ENCODE data around the gene TBPL1.

TBPL1 gene

DNA sequence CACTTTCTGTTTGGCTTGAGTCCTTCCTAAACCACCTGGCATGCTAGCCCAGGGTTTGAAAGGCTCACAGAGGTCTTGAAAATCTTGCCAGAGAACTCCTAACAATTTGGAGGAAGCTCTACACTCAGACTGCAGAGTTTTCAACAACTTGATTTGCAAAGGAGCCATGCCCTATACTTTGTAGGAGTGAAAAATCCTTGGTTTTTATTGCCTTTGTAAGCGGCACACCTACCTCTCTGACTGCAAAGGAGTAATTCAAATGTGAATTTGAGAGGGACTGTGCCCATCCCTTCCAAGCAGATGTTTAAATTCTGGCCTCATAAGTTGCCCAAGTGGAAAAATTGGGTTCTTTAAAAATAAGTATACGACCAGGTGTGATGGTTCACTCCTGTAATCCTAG lies 58.0 kb downstream of the TBPL1 start:
- DNase-seq, result no peak

DNA sequence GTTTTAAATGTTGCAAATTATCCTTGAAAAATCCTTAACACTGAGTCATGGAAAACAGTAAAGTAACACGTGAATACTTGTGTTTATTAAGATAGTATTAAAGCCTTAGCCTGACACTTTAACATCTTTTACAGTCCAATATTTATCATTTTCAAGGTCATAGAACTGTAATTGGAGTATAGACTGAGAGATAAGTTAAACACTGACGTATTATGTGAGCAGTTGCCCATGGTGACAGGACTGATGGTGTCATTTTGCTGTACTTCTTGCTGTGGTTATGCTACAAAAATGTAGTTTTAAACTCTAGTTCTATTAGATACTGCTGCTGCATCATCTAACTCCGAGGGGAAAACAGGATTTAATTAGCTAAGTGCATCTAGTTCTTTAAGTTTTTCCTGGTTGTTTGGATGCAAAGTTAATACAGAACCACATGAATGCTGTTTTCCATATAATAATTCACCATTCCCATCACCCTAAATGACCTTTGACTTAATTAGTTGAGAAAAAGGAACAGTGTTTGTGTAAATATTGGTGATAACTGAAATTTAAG lies 61.6 kb downstream of the TBPL1 start:
- no peak for DNase-seq

DNA sequence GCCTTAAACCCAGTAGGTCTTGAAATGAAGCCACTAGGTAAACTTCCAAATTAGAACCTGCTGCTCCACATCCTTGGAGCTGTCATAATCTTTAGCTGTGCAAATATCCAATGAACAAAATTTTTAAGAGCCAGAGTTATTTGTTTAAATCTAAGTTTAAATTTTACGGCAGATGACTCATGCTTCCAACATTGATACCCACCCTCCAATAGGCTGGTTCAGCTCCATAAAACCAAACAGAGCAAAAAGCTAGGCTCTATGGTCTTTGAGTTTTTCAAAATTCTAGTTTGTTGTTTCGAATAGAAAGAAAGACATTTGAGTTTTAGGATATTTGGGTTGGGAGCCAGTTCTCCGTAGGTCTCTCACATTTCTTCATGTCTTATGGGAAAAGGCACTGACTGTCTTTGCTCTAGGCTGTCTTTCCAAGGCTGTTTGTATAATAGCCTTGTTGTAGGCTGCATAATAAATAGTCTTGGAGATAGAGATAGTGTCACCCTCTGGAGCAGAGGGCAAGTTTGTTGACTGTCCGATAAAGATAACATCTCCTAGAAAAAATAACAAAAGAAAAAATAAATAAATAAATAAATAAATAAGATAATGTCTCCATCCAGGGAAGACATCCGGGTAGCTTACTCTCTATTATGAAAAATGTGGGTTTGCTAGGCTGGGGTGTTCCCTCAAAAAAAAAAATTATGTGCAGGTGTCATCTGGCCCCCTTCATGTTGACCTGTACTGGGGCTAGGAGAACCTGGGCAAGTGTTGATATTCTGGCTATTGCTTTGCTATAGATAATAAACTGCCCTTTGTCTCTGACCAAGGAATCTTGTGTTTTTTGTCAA lies 62.9 kb downstream of the TBPL1 start:
- no peak for DNase-seq

DNA sequence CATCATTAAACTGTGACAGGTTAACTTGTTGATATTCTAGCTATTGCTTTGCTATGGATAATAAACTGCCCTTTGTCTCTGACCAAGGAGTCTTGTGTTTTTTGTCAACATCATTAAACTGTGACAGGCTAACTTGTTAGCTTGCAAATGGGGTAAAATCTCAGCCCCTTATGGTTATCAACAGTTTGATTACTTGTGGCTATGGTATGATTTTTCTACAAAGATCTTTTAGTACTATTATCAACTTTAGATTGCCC lies 63.5 kb downstream of the TBPL1 start:
- no peak for DNase-seq

DNA sequence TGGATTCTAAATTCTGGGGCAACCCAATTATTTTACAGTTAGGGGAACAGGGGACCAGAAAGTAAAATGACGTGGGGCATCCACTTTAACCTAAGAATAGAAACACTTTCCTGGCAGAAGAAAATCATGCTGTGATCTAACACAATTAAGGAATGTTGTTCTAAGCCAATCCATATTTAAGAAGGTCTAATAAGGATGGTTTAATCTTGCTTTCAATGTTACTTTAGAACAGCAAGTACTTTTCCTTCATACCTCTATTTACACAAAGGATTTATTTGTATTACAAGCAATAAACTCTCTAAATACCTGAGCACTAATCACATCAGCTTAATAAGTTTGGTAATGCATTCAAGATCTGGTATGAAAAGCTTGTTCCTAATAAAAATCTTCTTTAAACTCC lies 67.0 kb downstream of the TBPL1 start:
- no peak for DNase-seq

DNA sequence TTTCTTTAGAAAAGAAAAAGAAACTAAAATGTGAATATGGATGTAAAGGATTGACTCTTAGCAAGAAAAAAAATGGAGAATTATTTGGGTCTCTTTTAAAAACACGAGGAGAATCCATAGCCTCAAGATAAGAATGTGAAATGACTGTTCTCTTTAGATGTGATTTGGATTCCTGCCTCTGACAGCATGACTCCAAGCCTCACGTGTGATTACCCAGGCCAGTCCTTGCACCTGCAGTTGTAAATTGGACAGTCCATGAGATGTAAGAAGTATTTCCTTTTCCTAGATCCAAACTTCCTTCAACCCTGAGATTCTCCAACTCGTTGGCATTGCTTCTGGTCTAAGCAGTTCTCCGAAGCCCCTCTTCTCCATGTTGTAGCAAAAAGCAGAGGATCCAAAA lies 67.5 kb downstream of the TBPL1 start:
- no peak for DNase-seq

DNA sequence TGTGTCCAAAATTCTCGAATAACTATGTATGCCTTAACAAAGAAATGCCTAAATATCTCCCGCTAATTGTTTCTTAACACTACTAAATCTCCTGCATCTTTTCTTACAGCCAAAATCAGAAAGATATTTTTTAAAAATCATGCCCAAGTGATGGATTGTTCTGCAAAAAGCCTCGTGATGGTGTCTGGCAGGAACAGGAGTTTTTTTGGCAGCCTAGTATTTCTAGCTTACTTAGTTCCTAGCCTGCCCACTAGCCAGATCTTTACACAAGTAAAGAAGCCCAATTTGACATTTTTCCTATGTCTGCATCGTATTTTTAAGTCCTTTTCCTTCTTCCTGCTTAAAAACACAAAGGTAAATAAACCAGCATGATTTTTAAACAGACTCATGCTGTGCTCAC lies 67.9 kb downstream of the TBPL1 start:
- no peak for DNase-seq

DNA sequence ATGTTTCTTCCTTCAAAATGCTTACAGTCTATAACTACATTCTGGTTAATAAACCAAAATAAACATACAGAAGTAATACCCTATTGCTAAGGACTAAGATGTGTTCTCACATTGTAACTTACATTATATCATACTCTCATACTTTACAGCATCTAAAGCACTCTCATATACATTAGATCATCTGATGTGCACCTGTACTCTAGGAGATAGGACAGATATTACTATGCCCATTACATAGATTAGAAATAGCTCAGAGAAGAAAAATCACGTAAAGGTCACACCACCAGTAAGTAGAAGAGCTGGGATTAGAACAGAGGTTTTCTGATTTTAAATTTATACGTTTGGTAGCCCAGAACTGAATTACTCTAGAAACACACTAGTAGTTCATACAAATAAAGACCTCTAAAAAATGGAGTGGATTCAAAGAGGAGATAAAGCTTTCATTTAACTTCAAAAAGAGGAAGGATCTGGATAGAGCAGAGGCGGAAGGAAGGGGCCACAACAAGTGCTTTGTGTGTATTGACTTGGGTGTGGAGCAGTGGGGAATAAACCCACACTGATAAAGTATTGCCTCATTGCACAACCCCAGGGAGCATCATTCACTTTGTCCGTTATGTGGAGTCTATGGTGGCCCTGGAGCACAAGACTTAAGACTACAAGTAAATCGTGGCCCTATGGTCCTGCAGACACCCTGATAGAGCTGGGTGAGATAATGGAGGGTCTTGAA lies 68.5 kb downstream of the TBPL1 start:
- no peak for DNase-seq

DNA sequence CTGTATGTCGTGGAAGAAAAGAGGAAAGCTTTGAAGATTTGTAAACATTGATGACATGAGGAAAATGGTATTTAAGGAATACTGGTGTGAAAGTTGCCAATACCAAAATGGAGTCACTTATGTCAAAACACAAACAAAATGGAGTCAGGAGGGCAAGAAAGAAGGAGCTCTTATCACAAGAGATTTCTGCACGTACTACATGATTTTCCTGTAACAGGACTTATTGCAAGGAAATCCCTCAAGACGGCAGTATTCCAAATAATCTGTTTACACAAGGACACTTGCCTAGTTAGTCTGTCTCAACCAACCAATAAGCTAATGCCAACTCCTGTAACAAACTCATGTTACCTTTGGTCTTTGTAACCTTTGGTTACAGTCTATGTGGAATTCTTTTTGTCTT lies 69.6 kb downstream of the TBPL1 start:
- no peak for DNase-seq

DNA sequence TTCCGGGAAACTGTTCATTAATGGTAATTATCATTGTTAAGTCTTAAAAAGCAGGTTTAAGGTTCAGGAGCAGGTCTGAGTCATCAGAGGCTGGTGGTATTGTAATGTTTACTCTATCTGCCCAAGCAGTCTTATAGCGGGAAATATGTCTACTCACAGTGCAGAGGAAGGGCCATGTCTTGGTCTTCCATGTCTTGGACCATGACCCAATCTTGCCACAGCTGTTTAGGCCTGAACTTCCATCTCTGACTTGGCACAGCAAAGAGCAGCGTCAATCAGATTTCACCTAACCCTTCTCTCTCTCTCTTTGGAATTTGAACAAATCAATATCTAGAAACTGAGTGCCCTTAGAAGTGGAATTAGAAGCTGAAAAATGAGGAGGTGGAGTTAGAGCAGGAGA lies 73.6 kb downstream of the TBPL1 start:
- no peak for DNase-seq

DNA sequence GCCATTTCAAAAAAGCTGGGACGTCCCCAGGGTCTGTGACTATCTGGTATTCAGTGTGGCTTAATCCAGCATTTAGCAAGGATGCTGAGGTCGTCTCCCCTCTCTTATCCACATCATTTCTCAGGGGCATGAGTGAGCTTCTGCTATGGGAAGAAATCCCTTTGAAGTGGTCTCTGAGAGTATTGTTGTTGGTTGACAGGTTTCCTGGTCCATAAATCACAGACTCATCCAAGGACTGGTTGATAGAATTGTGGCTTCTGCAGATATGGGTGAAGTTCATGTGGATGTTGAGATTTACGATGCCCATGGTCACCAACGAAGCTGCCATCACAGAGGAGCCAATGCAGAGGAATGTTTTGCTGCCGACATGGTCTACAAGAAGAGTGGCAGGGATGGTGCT lies 75.4 kb downstream of the TBPL1 start:
- DNase-seq, result no peak

DNA sequence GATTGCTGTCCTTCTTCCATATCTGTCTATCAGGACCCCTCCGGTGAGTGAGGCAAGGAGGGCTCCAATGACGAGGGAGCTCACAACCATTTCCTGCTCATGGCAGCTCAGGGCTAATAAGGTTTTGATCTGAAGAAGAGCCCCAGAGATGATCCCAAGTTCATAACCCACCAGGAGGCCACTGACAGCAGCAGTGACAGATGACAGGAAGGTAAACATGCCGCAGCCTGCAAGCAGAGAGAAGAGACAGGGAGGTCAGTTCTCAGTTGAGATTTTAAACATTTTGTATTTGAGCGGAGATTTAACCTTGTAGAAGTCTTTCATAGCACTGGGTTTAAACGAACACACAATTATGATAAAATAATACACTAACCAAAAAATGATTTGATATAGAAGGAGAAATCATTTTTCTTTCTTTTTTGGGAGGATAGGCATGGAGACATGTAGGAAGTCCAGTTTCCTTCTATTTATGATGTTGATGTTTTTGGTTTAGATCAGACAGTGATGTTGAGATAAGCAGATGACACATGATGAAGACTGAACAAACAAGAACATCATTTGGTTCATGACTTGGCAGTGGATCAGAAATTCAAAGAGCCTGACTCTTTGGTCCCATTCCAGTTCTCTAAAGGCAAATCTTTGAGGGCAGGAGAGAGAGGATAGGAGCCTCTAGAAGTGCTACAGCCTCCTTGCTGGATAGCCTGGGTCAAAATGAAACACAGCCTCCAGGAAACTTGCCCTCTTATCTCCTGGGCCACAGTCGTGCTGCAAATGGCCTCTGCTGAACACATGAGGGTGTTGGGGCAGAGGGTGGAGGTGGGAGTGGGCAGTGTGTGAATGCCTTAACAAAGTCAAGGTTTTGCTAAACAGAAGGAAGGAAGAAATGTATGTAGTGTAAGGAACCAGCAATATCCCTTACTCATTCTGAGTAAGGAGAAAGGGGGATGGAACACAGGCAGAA lies 76.8 kb downstream of the TBPL1 start:
- DNase-seq, result no peak

DNA sequence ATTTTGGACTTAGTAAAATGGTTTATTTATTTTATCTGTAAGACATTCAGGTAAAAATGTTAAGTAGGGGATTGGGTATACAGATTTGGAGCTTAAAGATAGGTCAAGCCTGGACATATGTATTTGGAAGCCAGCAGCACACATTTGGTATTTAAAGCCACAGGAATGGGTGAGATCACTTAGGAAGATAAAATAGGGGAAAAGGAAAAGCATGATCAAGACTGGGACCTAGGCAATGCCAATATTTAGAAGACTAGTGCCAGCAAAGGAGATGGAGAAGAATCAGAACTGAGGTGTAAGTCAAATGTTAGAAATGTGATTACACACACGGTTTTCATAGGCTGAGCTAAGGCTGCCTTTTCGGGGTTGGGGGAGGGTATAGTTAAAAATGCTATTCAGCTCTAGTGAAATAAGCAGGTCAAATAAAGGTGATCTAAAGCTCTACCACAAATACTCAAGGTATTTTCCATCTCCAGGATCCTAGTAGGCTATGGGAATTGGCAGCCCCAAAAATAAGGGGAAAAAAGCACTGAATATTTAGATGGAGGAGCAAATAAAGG lies 78.8 kb downstream of the TBPL1 start:
- no peak for DNase-seq

DNA sequence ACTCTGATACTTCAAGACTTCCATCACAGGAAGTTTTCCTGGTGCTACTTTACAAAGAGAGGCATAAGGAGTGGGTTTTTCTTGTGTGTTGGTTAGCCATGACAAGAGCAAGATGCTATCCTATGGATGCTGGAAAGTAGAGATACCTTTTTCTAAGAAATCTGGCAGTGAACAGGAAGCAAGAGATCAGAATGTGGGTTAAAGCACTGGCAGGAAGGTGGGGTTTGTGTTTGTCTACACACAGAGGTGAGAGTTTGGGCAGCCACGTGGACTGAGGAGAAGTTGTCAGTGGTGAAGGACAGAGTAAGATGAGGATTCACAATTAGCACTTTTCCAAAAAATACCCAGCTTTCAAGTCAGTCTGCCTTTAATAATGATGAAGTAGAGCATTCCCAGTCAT lies 81.5 kb downstream of the TBPL1 start:
- DNase-seq, result no peak

DNA sequence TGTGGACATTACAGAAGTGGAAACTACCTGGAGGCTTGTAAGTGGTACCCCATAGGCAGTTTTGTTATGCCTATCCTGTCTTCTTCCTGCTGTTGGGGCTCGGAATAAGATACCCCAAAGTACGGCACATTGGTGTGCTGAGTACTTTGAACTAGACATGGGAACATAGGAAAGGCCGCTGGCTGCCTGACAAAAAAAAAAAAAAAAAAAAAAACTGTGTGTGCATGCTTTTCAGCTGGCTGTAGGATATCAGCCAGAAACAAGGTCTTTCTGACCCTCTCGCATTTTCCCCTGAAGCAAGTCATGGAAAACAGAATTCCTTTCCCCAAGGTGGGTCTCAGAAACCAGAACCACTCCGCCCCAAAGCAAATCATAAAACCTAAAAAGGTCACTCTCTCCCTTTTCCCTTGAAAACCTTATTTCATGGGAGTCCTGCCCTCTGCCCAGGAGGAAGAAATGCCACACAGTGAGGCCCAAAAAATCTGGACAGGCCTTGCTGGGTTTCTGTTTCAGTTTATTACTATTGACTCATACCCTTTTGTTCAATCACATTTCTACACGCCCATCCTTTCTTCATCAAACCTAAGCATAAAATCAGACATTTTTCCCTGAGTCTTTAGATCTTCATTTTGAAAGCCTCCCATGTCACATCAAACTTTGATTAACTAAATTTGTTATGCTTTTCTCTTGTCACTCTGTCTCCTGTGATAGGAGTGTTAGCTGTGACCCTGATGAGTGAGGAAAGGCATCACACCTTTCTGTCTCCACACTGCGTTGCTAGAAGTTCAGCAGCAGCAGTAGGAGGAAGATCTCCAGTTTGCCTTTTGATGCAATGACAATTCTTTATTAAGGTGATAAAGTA lies 82.2 kb downstream of the TBPL1 start:
- DNase-seq, result no peak

DNA sequence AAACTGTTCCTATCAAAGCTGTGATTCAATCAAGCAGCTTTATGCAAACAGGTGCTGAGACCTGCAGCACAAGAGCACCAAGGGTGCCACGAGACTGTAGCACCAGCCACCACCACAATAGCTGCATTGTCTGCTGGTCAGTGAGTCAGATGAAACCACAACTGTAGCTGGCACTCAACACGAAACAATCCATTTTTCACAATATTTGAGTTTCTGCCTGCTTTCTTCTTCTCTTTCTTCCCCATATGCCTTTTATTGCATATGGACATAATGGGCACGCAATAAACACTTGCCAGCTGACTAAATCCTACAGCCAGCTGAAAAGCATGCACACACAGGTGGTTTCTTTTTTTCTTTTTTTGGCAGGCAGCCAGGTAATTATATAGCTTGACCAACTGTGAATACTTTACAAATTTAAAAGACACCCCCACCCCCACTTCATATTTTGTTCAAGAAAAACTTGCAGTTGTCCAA lies 82.8 kb downstream of the TBPL1 start:
- peak; percentile 77 to 84 for DNase-seq

DNA sequence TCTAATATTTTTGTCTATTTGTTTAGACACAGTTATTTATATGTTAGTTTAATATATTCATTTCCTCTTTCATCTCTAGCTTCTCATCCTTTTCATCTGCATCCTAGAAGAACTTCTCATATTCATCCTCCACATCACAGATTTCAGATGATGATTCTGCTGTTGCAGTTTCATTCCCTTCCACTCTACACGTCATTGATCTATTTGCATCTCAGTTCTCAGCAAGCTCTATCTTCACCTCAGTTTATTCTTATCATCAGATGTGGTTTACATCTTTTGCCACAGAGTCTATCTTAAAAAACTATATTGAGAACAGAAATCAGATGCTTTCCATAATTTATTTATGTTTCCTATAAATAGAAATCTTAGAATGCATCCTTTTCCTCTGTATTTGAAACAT lies 86.1 kb downstream of the TBPL1 start:
- no peak for DNase-seq

Data from NCI-H526 (cell line).